Mucosa of rectum (tissue), 2 donors: ENCODE measurements around the gene TMEM131.

Experiments used
- H3K27ac ChIP-seq, 2 donors: one replicate each; pipeline ENCODE4 v1.7.0; 2013; ENCODE audit warnings: inconsistent platforms in 2 of 2, low read depth in 2 of 2, low read length in 2 of 2
- H3K27me3 ChIP-seq, 2 donors: one replicate each; pipeline ENCODE4 v1.7.0; 2013; ENCODE audit warnings: low read length in 2 of 2; ENCODE audit not compliant: control insufficient read depth in 2 of 2, insufficient read depth in 2 of 2
- H3K36me3 ChIP-seq, 2 donors: one replicate each; pipeline ENCODE4 v1.7.0; 2013; ENCODE audit warnings: low read length in 2 of 2; ENCODE audit not compliant: control insufficient read depth in 2 of 2, insufficient read depth in 2 of 2
- H3K4me1 ChIP-seq, 2 donors: one replicate each; pipeline ENCODE4 v1.7.0; 2013; ENCODE audit warnings: low read length in 2 of 2, mild to moderate bottlenecking in 1 of 2; ENCODE audit not compliant: control insufficient read depth in 2 of 2, insufficient read depth in 2 of 2
- H3K4me3 ChIP-seq, 2 donors: one replicate each; pipeline ENCODE4 v1.7.0; 2013; ENCODE audit warnings: low read length in 2 of 2
- H3K9ac ChIP-seq, 2 donors: one replicate each; pipeline ENCODE4 v1.7.0; 2013; ENCODE audit warnings: low read length in 2 of 2, low read depth in 1 of 2, mild to moderate bottlenecking in 1 of 2
- H3K9me3 ChIP-seq, 2 donors: one replicate each; pipeline ENCODE4 v1.7.0; 2013; ENCODE audit warnings: low read length in 2 of 2; ENCODE audit not compliant: control insufficient read depth in 2 of 2
- donor health status: healthy.
- donor health status: Normal muscosa, but diverticular disease.

TMEM131 gene

DNA sequence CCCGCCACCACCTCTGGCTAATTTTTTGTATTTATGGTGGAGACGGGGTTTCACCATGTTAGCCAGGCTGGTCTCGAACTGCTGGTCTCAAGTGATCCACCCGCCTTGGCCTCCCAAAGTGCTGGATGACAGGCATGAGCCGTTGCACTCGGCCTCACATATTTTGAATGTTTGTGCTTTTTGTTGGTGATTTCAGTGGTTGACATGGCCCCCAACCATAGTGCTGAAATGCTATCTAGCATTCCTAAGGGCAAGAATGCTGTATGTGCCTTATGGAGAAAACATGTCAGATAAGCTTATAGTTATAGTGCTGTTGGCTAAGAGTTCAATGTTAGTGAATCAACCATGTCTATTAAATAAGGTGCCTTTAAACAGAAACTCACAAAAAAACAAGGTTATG is 273.5 kb downstream of the TMEM131 start:
- H3K27ac ChIP-seq, result no peak overlapping the region
- no peaks in the 10 kb centered on the region for H3K36me3 ChIP-seq
- H3K9me3 ChIP-seq, result no peaks in the 10 kb centered on the region
- H3K27me3 ChIP-seq, result peaks cover 0 to 3% of the 10 kb centered on the region in 2 donors
- H3K9ac ChIP-seq, result no peak overlapping the region
- H3K4me1 ChIP-seq, result no peaks in the 10 kb centered on the region
- no peak overlapping the region for H3K4me3 ChIP-seq

DNA sequence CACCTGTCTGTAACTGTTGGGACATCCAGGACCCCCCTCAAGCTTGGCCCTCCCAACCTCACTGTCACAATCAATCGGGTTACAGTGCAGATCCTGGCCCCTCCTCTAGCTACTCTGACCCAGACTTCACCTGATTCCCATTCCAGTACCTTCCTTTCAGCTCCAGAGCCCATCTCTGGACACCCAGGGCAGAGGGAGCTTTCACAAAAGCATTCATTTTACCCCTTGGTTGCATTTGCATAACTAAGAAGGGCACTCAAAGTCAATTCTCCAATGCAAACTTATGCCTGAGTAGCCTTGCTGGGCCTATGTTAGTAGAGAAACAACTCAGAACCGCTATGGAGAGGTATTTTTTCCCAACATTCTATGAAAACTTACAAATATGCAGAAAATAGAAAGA is 275.0 kb downstream of the TMEM131 start:
- Histone ChIP-seq H3K9me3 (no peaks in the 10 kb centered on the region), H3K4me1 (no peaks in the 10 kb centered on the region), H3K27ac (no peak overlapping the region), H3K27me3 (no peaks in the 10 kb centered on the region), H3K4me3 (no peak overlapping the region), H3K36me3 (no peaks in the 10 kb centered on the region), H3K9ac (no peak overlapping the region)

DNA sequence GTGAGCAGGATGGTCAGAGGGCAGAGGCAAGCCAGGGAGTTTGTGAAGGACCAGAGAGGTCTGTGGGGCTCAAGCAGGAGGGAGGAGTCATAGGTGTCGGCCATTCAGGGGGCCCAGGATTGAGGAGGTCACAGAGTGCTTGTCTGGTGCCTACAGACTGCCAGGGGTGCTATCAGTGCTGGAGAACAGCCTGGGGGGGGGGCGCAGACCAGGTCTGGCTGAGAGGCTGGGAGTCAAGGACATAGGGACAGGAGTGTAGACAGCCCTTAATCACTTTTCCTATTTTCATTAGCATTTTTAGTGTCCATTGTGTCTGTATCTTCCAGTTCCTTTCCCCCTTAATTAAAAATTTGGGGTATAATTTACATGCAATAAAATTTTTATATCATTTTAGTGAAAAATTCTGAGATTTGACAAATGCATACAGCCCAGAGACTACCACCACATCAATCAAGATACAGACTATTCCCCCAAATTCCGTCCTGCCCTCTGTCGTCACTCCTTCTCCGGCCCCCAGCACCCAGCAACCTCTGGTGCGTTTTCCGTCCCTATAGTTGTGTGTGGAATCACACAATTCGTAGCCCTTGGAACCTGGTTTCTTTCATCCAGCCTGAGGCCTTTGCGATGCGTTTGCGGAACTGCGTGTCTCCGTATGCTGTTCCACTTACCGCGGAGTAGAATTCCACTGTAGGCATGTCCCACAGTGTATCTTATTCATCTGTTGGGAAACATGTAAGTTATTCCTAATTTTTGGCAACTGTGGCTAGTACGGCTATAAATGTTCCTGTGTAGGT is 276.2 kb downstream of the TMEM131 start:
- no peaks in the 10 kb centered on the region for H3K27me3 ChIP-seq
- H3K9me3 ChIP-seq, result no peaks in the 10 kb centered on the region
- no peak overlapping the region for H3K9ac ChIP-seq
- H3K4me3 ChIP-seq, result no peak overlapping the region
- no peak overlapping the region for H3K27ac ChIP-seq
- H3K4me1 ChIP-seq, result no peaks in the 10 kb centered on the region
- H3K36me3 ChIP-seq, result no peaks in the 10 kb centered on the region

DNA sequence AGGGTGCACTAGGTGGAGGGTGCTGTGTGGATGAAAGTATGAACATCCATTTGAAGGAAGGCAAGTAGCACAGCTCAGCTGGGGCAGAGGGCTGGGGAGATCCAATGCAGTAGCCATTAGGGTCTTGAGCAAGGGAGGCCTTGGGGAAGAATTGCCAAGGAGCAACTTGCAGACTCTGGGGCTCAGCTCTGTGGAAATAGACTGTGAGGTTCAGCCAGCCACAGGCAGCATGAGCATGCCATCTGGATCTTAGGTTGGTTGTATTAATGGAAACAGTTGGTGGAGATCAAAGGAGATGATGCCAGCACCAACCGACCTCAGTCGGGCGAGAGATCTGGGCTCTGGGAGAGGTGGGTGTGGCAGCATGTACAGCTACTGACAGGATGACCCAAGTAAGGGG is 276.8 kb downstream of the TMEM131 start:
- Histone ChIP-seq H3K4me3 (no peak overlapping the region), H3K27ac (no peak overlapping the region), H3K9me3 (no peaks in the 10 kb centered on the region), H3K27me3 (no peaks in the 10 kb centered on the region), H3K36me3 (no peaks in the 10 kb centered on the region), H3K9ac (no peak overlapping the region), H3K4me1 (no peaks in the 10 kb centered on the region)

DNA sequence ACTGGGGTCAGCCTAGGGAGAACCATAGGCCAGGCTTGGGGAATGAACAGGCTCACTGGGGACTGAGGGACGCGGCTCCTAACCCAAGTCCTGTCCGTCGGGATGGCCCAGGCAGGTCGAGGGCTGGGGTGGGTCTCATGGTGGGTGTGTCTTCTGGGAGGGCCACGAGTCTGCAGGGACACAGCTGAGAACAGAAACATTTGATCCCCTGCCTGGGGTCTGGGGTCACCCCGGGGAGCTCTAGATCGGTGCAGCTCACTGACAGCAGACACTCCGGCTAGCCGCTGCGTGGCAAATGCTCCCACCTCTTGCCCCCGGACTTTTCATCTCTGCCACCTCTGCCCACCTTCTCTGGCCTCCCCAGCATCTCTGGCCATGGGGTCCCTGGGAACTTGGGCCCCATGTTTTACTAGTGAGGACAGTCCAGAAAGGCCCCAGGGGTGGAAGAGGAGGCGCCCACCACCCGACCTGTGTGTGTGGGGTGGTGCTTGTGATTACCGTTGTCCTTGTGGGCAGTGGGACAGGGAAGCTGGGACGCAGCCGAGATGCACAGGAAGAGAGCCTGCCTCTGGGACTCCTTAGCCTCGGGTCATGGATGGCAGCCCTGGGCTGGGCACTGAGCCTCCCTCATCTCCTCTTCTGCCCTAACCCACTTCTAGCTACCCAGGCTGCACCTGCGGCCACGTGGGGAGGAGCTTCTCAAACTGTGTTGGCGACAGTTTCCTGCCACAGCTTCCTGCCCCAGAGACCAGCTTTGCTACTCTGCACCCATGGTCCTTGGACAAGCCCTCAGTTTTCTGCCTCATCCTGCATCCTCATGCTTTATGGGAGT is 277.5 kb downstream of the TMEM131 start:
- H3K27me3 ChIP-seq, result no peaks in the 10 kb centered on the region
- H3K4me3 ChIP-seq, result peak overlapping the region; percentile 11 to 41
- H3K9ac ChIP-seq, result no peak overlapping the region
- no peaks in the 10 kb centered on the region for H3K4me1 ChIP-seq
- H3K27ac ChIP-seq, result peak overlapping the region in 1 of 2 donors; percentile 23
- no peaks in the 10 kb centered on the region for H3K36me3 ChIP-seq
- no peaks in the 10 kb centered on the region for H3K9me3 ChIP-seq

DNA sequence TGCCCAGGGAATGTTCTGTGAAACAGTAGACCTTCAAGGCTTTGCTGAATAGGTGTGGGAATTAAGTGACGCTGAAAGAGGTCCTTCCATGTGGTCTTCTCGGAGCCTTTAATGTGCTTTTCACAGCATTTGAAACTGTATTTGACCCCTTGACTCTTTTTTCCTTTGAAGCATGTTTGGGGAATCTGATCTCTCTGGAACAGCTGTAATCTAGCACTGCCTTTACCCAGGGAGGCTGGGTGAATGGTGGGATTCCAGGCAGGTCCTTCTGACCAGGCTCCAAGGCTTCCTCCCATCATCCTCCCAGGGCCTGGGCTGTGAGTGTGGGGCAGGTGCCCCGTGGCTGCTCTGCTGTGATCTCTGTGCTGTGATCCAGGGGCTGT is 278.1 kb downstream of the TMEM131 start:
- no peak overlapping the region for H3K9ac ChIP-seq
- no peak overlapping the region for H3K27ac ChIP-seq
- peaks cover 0 to 2% of the 10 kb centered on the region in 2 donors for H3K4me1 ChIP-seq
- H3K36me3 ChIP-seq, result no peaks in the 10 kb centered on the region
- no peaks in the 10 kb centered on the region for H3K9me3 ChIP-seq
- no peaks in the 10 kb centered on the region for H3K27me3 ChIP-seq
- peak overlapping the region in 1 of 2 donors; percentile 20 for H3K4me3 ChIP-seq

DNA sequence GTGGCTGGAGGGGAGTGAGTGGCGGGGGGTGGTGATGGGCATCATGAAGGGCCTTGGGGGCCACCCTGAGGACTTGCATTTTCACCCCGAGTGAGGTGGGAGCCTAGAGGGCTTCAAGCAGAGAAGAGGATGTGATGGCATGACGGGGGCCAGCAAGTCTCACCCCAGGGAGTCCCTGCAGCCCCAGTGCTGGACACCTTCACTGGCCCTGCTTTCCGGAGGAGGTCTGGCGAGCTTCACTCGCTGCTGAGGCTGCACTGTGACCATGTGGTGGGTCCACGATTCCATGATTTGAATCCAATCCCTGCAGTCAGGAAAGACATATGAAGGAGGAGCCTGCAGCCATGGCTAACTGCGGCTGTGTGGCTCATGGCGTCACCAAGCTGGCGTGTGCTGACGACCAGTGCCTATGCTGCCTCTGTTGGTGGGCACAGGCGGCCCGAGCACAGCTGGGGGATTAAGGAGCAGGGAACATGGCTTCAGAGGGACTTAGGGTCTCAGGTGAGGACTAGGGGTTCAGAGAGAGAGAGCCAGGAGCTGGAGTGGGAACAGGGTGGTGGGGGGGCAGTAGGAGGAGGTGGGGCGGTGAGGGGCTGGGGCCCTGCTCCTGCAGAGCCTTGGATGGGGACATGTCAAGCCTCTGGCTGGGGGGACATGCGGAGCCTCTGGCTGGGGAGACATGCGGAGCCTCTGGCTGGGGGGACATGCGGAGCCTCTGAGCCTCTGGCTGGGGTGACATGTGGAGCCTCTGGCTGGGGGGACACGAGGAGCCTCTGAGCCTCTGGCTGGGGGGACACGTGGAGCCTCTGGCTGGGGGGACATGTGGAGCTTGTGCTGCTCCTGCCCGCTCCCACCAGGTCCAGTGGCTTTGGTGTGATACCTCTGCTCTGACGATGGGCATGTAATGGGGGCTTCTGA is 278.8 kb downstream of the TMEM131 start:
- no peak overlapping the region for H3K4me3 ChIP-seq
- no peak overlapping the region for H3K27ac ChIP-seq
- H3K36me3 ChIP-seq, result no peaks in the 10 kb centered on the region
- H3K4me1 ChIP-seq, result peaks cover 0 to 2% of the 10 kb centered on the region in 2 donors
- no peak overlapping the region for H3K9ac ChIP-seq
- no peaks in the 10 kb centered on the region for H3K27me3 ChIP-seq
- H3K9me3 ChIP-seq, result no peaks in the 10 kb centered on the region

DNA sequence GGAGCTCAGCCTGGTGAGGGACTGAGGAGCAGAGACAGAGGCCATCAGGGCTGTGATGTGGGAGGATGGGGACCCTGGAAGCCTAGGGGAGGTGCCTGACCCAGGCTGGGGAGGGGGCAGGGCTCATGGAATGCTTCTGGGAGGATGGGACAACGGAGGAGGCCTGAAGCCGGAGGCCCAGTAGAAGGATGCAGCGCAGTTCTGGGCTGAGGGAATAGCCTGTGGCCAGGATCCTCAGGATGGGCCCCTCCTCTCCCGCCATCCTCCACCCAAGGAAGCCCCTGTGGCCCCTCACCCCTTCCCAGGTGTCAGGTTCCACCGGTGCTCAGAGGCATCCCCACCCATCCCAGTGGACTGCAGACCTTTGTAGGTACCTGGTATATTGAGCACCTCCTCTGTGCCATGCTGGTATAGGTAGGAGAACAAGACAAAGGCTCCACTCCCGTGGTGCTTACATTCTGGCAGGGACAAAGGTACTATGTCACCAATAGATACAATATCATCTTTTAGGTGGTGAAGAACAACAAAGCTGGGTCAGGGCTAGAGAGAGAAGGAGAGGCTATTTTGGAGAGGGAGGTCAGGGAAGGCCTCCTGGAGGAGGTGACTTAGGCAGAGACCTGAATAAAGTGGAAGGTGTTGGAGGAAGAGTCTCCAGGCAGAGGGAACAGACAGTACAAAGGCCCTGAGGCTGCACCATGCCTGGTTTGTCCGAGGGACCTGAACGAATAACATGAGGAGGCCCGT is 279.6 kb downstream of the TMEM131 start:
- peak overlapping the region in 1 of 2 donors; percentile 2 for H3K9ac ChIP-seq
- H3K4me1 ChIP-seq, result peaks cover 0 to 2% of the 10 kb centered on the region in 2 donors
- no peaks in the 10 kb centered on the region for H3K27me3 ChIP-seq
- H3K27ac ChIP-seq, result no peak overlapping the region
- no peaks in the 10 kb centered on the region for H3K36me3 ChIP-seq
- no peaks in the 10 kb centered on the region for H3K9me3 ChIP-seq
- peak overlapping the region in 1 of 2 donors; percentile 17 for H3K4me3 ChIP-seq

DNA sequence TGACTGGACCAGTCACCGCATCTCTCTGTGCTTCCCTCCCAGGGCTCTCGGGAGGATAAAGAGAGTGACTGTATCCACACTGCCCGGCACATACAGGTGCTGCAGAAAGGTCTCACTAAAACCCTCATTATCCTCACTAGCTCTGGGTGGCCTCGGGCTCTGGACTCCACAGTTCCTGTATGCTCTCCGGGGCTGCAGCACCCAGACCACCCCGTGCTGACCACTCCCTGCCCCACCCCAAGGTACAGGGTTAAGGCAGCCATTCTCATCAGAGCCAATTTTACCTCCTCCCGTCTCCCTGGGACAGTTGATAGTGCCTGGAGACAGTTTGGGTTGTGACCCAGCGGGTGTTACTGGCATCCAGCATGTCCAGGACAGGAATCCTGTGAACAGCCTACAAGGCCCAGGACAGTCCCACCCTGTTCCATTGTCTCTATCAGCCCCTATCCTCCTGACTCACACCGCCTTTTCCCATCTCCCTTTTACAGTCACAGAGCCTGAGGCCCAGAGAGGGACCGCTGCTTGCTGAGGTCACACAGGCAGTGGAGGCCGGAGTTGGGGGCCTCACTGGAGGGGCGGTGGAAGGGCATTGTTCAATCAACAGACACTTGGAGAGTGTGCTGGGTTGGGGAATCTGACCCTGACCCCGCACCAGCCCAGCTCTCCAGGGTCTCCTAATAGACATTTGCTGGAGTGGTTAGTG is 280.6 kb downstream of the TMEM131 start:
- Histone ChIP-seq H3K9ac (no peak overlapping the region), H3K4me1 (peaks cover 0 to 2% of the 10 kb centered on the region in 2 donors), H3K4me3 (peak overlapping the region; percentile 13 to 17)

More for the DNA sequence above, 280.6 kb downstream of the TMEM131 start:
- no peak overlapping the region for H3K27ac ChIP-seq
- H3K36me3 ChIP-seq, result no peaks in the 10 kb centered on the region
- H3K27me3 ChIP-seq, result no peaks in the 10 kb centered on the region
- H3K9me3 ChIP-seq, result no peaks in the 10 kb centered on the region
